Stimulated activated CD4-positive, alpha-beta T cell treated with anti-CD3 and anti-CD28 coated beads, Interleukin-4, amount 100 ng/mL, for 48 hours (primary cell): ENCODE data around the gene THSD7B.

Experiments
- DNase-seq, 2 donors: peaks; one replicate each; pipeline ENCODE4 v3.0.0-alpha.2; 2020; ENCODE audit warnings: low read depth in 2 of 2

The THSD7B gene

GRCh38 chr2:136818839-136819238, 53.5 kb downstream of the THSD7B start:
- DNase-seq: no peak

GRCh38 chr2:136823291-136823690, 57.9 kb downstream of the THSD7B start:
- DNase-seq: no peak

GRCh38 chr2:136828162-136828561, 62.8 kb downstream of the THSD7B start:
- DNase-seq: no peak

- DNase-seq: no peak
Observed at GRCh38 chr2:136828774-136829173, 63.4 kb downstream of the THSD7B start.

GRCh38 chr2:136844546-136844945, 79.2 kb downstream of the THSD7B start:
- no peak for DNase-seq

GRCh38 chr2:136858656-136859055, 93.3 kb downstream of the THSD7B start:
- DNase-seq: no peak

- DNase-seq: no peak
Observed at GRCh38 chr2:136860443-136860958, 95.2 kb downstream of the THSD7B start.

- DNase-seq: no peak
Observed at GRCh38 chr2:136863468-136863867, 98.1 kb downstream of the THSD7B start.

GRCh38 chr2:136863874-136864273, 98.5 kb downstream of the THSD7B start:
- DNase-seq: no peak

GRCh38 chr2:136871424-136871823, 106.1 kb downstream of the THSD7B start:
- DNase-seq: no peak

GRCh38 chr2:136874258-136874657, 108.9 kb downstream of the THSD7B start:
- DNase-seq: no peak

GRCh38 chr2:136891100-136891499, 125.8 kb downstream of the THSD7B start:
- DNase-seq: no peak

GRCh38 chr2:136894007-136894634, 128.8 kb downstream of the THSD7B start:
- DNase-seq: no peak

GRCh38 chr2:136901732-136902131, 136.4 kb downstream of the THSD7B start:
- DNase-seq: no peak

- no peak for DNase-seq
Observed at GRCh38 chr2:136905779-136906178, 140.4 kb downstream of the THSD7B start.

- DNase-seq: no peak
Observed at GRCh38 chr2:136909777-136910176, 144.4 kb downstream of the THSD7B start.

- DNase-seq: no peak
Observed at GRCh38 chr2:136916131-136916530, 150.8 kb downstream of the THSD7B start.

GRCh38 chr2:136917411-136917881, 152.1 kb downstream of the THSD7B start:
- DNase-seq: no peak

GRCh38 chr2:136919682-136920081, 154.3 kb downstream of the THSD7B start:
- no peak for DNase-seq

- no peak for DNase-seq
Observed at GRCh38 chr2:136920652-136921333, 155.4 kb downstream of the THSD7B start.

- no peak for DNase-seq
Observed at GRCh38 chr2:136927156-136927555, 161.8 kb downstream of the THSD7B start.

- no peak for DNase-seq
Observed at GRCh38 chr2:136929531-136929930, 164.2 kb downstream of the THSD7B start.

- no peak for DNase-seq
Observed at GRCh38 chr2:136932700-136933099, 167.4 kb downstream of the THSD7B start.
